SK-N-SH (cell line): ENCODE measurements around the gene SLC1A1. TPM values are rescaled to one million over a fixed set of nuclear protein-coding genes. Genes with fewer than 3 reads are reported as not detected.

ENCODE experiments used
- CTCF ChIA-PET: fragments of 300-600, 350-600 bp; formaldehyde crosslinking; extraction: SDS; loops from one replicate; lab custom pipeline; 2021; lab: Yijun Ruan, JAX
- POLR2A ChIA-PET: fragments of 350-600 bp; sonication (Branson Sonifier 250); formaldehyde crosslinking; extraction: SDS; loops from one replicate; lab custom pipeline; 2020; ENCODE audit warnings: antibody characterized with exemption, inconsistent platforms; lab: Yijun Ruan, JAX
- DNase-seq: peaks from one replicate; pipeline ENCODE4 v3.0.0; 2012
- H2AFZ ChIP-seq: fragments of 200-600 bp; sonication (generic); 2 replicates; pipeline ENCODE4 v1.8.1; 2016; ENCODE audit warnings: antibody characterized with exemption, mild to moderate bottlenecking, low read depth
- H3F3A ChIP-seq: fragments of 200-600 bp; sonication (generic); replicated peaks from 2 replicates; pipeline ENCODE3; 2016; ENCODE audit warnings: antibody characterized with exemption, mild to moderate bottlenecking; ENCODE audit not compliant: insufficient read depth
- H3K27ac ChIP-seq, 2 experiments: fragments of 200-500 bp in 1 of 2; fragments of 200-600 bp in 1 of 2; sonication (Bioruptor generic) in 1 of 2; sonication (generic), shearing (Covaris generic) in 1 of 2; 2 replicates each; pipeline versions ENCODE4 v1.5.1 to v1.6.1; 2014 to 2016; ENCODE audit warnings: low read depth in 2 of 2, inconsistent platforms in 1 of 2, low read length in 1 of 2, mild to moderate bottlenecking in 1 of 2, mixed read lengths in 1 of 2
- H3K27me3 ChIP-seq: fragments of 200-600 bp; sonication (generic), shearing (Covaris generic); 2 replicates; pipeline ENCODE4 v1.6.1; 2016; ENCODE audit warnings: mixed run types; ENCODE audit not compliant: insufficient read depth
- H3K36me3 ChIP-seq, 2 experiments: fragments of 200-500 bp in 1 of 2; fragments of 200-600 bp in 1 of 2; sonication (Bioruptor generic) in 1 of 2; sonication (generic) in 1 of 2; replicated peaks in 1 of 2; 2 replicates each; pipeline versions ENCODE3 to v1.5.1; 2014 to 2016; ENCODE audit warnings: low read length in 1 of 2, mild to moderate bottlenecking in 1 of 2; ENCODE audit not compliant: insufficient read depth in 2 of 2, control insufficient read depth in 1 of 2
- H3K4me1 ChIP-seq, 2 experiments: fragments of 200-500 bp in 1 of 2; fragments of 200-600 bp in 1 of 2; sonication (Bioruptor generic) in 1 of 2; sonication (generic), shearing (Covaris generic) in 1 of 2; 2 replicates each; pipeline versions ENCODE4 v1.5.1 to v1.6.1; 2014 to 2016; ENCODE audit warnings: low read depth in 1 of 2, low read length in 1 of 2, mixed run types in 1 of 2; ENCODE audit not compliant: insufficient read depth in 2 of 2, control insufficient read depth in 1 of 2
- H3K4me2 ChIP-seq: fragments of 200-600 bp; sonication (generic), shearing (Covaris generic); 2 replicates; pipeline ENCODE4 v1.6.1; 2017; ENCODE audit warnings: mixed run types
- H3K4me3 ChIP-seq, 2 experiments: fragments of 200-500 bp in 1 of 2; fragments of 200-600 bp in 1 of 2; sonication (Bioruptor generic) in 1 of 2; sonication (generic), shearing (Covaris generic) in 1 of 2; 2 replicates each; pipeline versions ENCODE4 v1.5.1 to v1.8.1; 2014 to 2016; ENCODE audit warnings: low read depth in 2 of 2, inconsistent platforms in 1 of 2, low read length in 1 of 2, mild to moderate bottlenecking in 1 of 2, mixed read lengths in 1 of 2, moderate library complexity in 1 of 2
- H3K79me2 ChIP-seq: fragments of 200-600 bp; sonication (generic); 2 replicates; pipeline ENCODE4 v1.8.1; 2017; ENCODE audit warnings: mild to moderate bottlenecking; ENCODE audit not compliant: insufficient read depth
- H3K9ac ChIP-seq: fragments of 200-600 bp; sonication (generic); 2 replicates; pipeline ENCODE4 v1.6.1; 2017; ENCODE audit warnings: mixed run types
- H3K9me2 ChIP-seq: fragments of 200-600 bp; sonication (generic); 2 replicates; pipeline ENCODE4 v1.6.1; 2017; ENCODE audit warnings: mixed run types
- H3K9me3 ChIP-seq: fragments of 200-600 bp; sonication (generic); 2 replicates; pipeline ENCODE4 v1.6.1; 2017; ENCODE audit warnings: mixed run types, mild to moderate bottlenecking, moderate library complexity
- H4K20me1 ChIP-seq: fragments of 200-600 bp; sonication (generic); 2 replicates; pipeline ENCODE4 v1.6.1; 2017; ENCODE audit warnings: mild to moderate bottlenecking, mixed run types; ENCODE audit not compliant: insufficient read depth
- CHD2 ChIP-seq: fragments of 150-350 bp; IDR thresholded peaks from 2 replicates; pipeline ENCODE4 v1.6.1; 2018; ENCODE audit warnings: low read length; ENCODE audit not compliant: partially characterized antibody
- ELF1 ChIP-seq: IDR thresholded peaks from 2 replicates; pipeline ENCODE4 v1.4.0; 2012
- EZH2phosphoT487 ChIP-seq: fragments of 200-600 bp; sonication (generic); IDR thresholded peaks from 2 replicates; pipeline ENCODE4 v1.6.1; 2017; ENCODE audit warnings: low read depth, mixed run types, mild to moderate bottlenecking, antibody characterized with exemption, moderate library complexity, borderline replicate concordance
- FOSL2 ChIP-seq: IDR thresholded peaks from 2 replicates; pipeline ENCODE4 v1.4.0; 2012; ENCODE audit warnings: low read depth, mild to moderate bottlenecking, moderate library complexity, borderline replicate concordance
- FOXJ3 ChIP-seq: sonication (generic); formaldehyde crosslinking; IDR thresholded peaks from 2 replicates; pipeline ENCODE4 v1.5.1; 2020; ENCODE audit warnings: mild to moderate bottlenecking, missing genetic modification reagents
- FOXM1 ChIP-seq: IDR thresholded peaks from 2 replicates; pipeline ENCODE4 v1.4.0; 2012; ENCODE audit warnings: low read depth, mild to moderate bottlenecking
- GABPA ChIP-seq: IDR thresholded peaks from 2 replicates; pipeline ENCODE4 v1.4.0; 2012; ENCODE audit warnings: low read depth, mild to moderate bottlenecking
- GATA2 ChIP-seq: sonication (generic); formaldehyde crosslinking; IDR thresholded peaks from 2 replicates; pipeline ENCODE4 v1.5.0; 2020; ENCODE audit warnings: mild to moderate bottlenecking, missing genetic modification reagents
- IRF3 ChIP-seq: fragments of 150-350 bp; IDR thresholded peaks from 2 replicates; pipeline ENCODE4 v1.6.1; 2016; ENCODE audit warnings: mild to moderate bottlenecking, low read depth, low read length
- MAX ChIP-seq: IDR thresholded peaks from 2 replicates; pipeline ENCODE4 v1.4.0; 2012; ENCODE audit warnings: low read depth
- MEF2A ChIP-seq: IDR thresholded peaks from 2 replicates; pipeline ENCODE4 v1.4.0; 2012; ENCODE audit warnings: low read depth, borderline replicate concordance
- NFIC ChIP-seq: IDR thresholded peaks from 2 replicates; pipeline ENCODE4 v1.4.0; 2012; ENCODE audit warnings: borderline replicate concordance
- NRF1 ChIP-seq: IDR thresholded peaks from 2 replicates; pipeline ENCODE4 v1.6.1; 2012; ENCODE audit warnings: low read depth, mild to moderate bottlenecking, low read length
- RCOR1 ChIP-seq: fragments of 150-350 bp; IDR thresholded peaks from 2 replicates; pipeline ENCODE4 v1.6.1; 2017; ENCODE audit warnings: antibody characterized with exemption, low read length
- RXRA ChIP-seq: IDR thresholded peaks from 2 replicates; pipeline ENCODE4 v1.4.0; 2012; ENCODE audit warnings: low read depth, mild to moderate bottlenecking, borderline replicate concordance
- SIN3A ChIP-seq: IDR thresholded peaks from 2 replicates; pipeline ENCODE4 v1.6.1; 2012; ENCODE audit warnings: low read depth, mild to moderate bottlenecking, low read length, moderate library complexity, borderline replicate concordance
- TEAD4 ChIP-seq: IDR thresholded peaks from 2 replicates; pipeline ENCODE4 v1.4.0; 2012; ENCODE audit warnings: mild to moderate bottlenecking, borderline replicate concordance; ENCODE audit not compliant: insufficient read depth
- USF1 ChIP-seq: IDR thresholded peaks from 2 replicates; pipeline ENCODE4 v1.4.0; 2012; ENCODE audit warnings: low read depth, borderline replicate concordance
- YY1 ChIP-seq: IDR thresholded peaks from 2 replicates; pipeline ENCODE4 v1.4.0; 2012; ENCODE audit warnings: low read depth, mild to moderate bottlenecking
- ZBTB33 ChIP-seq: IDR thresholded peaks from 2 replicates; pipeline ENCODE4 v1.4.0; 2012; ENCODE audit warnings: low read depth, borderline replicate concordance
- WGBS: methylation state at CpG from one replicate; pipeline ENCODE4 v1.1.6; 2017; ENCODE audit warnings: low lambda C conversion rate; 5-methylcytosine and 5-hydroxymethylcytosine counted together
- polyA plus RNA-seq, 3 experiments: library from polyadenylated mRNA; depleted of rRNA; stranded (reverse); fragments of >200 nt; gene quantifications; 2 replicates each; pipeline ENCODE4 v1.2.3, GENCODE V29; 2012
- TF ChIP-seq, protein P1 (sequence below): fragments of 150-350 bp; IDR thresholded peaks from 2 replicates; pipeline ENCODE4 v1.6.1; 2017; ENCODE audit warnings: antibody characterized with exemption, low read length, low read depth, borderline replicate concordance

Gene SLC1A1
- polyA plus RNA-seq, 1 of the 3 experiments (the other 2 are of a cell fraction), result 0.23 TPM

GRCh38 chr9:4443439-4443838, 46.8 kb upstream of the SLC1A1 start:
- Histone ChIP-seq H3K9me2 (no peaks in the 10 kb centered on the region), H2AFZ (no peak overlapping the region), H3K36me3 (no peaks in the 10 kb centered on the region), H3F3A (no peaks in the 10 kb centered on the region), H3K27ac (no peak overlapping the region), H3K79me2 (no peaks in the 10 kb centered on the region), H3K4me3 (no peak overlapping the region), H3K9me3 (no peaks in the 10 kb centered on the region), H3K27me3 (no peaks in the 10 kb centered on the region; the same call in 1 of the 2 replicates), H3K4me1 (no peaks in the 10 kb centered on the region), H4K20me1 (no peaks in the 10 kb centered on the region), H3K4me2 (no peak overlapping the region), H3K9ac (no peak overlapping the region)
- no peak for DNase-seq
- ChIA-PET CTCF (interaction anchor here (1.0 kb wide), 1 partner anchor 31 kb away, joined by 3 read pairs; no protein-coding TSS in a partner anchor), POLR2A (no interaction called here)
- WGBS, result 52% methylated on average over 1 of the region's 1 CpG
- no peak for TF ChIP-seq FOXJ3
- TF ChIP-seq GABPA, result no peak
- TF ChIP-seq EZH2phosphoT487, result no peak
- TF ChIP-seq CHD2, result no peak
- TF ChIP-seq NRF1, result no peak

DNA sequence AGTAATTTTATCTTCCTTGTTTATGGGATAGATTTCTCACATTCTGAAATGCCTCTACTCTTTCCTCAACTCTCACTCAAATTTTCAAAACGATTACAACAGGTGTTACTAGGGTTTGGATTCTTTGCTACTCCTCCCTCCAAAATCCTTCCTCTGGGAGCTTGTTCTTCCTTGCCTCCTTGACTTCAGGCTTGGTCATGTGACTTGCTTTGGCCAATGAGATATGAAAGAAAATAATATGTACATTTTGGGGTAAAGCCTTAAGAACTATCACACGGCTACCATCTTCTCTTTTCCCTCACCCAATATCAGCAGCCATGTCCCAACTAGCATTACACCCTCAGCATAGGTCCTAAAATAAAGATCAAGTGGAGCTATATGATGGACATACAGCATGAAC, 28.8 kb upstream of the SLC1A1 start:
- Histone ChIP-seq H3K27me3 (no peaks in the 10 kb centered on the region; the same call in 1 of the 2 replicates), H3K4me1 (no peaks in the 10 kb centered on the region), H3K27ac (no peak overlapping the region), H3K79me2 (no peaks in the 10 kb centered on the region), H3K9me3 (no peaks in the 10 kb centered on the region), H3K36me3 (no peaks in the 10 kb centered on the region), H3F3A (no peaks in the 10 kb centered on the region), H3K4me3 (no peak overlapping the region), H3K9me2 (no peaks in the 10 kb centered on the region), H2AFZ (no peak overlapping the region), H3K4me2 (no peak overlapping the region), H3K9ac (no peak overlapping the region), H4K20me1 (no peaks in the 10 kb centered on the region)
- ChIA-PET POLR2A (no interaction called here), CTCF (no interaction called here)
- TF ChIP-seq NFIC (no peak), RXRA (no peak), YY1 (no peak), CHD2 (no peak), SIN3A (no peak), GABPA (no peak), GATA2 (CRISPR knock-in tag) (no peak), USF1 (no peak), FOXJ3 (no peak), ELF1 (no peak), MAX (no peak), MEF2A (no peak), TEAD4 (no peak), ZBTB33 (no peak), IRF3 (no peak), FOXM1 (no peak), FOSL2 (no peak), RCOR1 (no peak), EZH2phosphoT487 (no peak)
- TF ChIP-seq, protein P1, sequence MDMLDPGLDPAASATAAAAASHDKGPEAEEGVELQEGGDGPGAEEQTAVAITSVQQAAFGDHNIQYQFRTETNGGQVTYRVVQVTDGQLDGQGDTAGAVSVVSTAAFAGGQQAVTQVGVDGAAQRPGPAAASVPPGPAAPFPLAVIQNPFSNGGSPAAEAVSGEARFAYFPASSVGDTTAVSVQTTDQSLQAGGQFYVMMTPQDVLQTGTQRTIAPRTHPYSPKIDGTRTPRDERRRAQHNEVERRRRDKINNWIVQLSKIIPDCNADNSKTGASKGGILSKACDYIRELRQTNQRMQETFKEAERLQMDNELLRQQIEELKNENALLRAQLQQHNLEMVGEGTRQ, result no peak
- no peak for DNase-seq
- WGBS, result 0% methylated on average over 2 of the region's 2 CpGs
